ENCODE measurements around the gene SRPK1.

SRPK1 gene

DNA sequence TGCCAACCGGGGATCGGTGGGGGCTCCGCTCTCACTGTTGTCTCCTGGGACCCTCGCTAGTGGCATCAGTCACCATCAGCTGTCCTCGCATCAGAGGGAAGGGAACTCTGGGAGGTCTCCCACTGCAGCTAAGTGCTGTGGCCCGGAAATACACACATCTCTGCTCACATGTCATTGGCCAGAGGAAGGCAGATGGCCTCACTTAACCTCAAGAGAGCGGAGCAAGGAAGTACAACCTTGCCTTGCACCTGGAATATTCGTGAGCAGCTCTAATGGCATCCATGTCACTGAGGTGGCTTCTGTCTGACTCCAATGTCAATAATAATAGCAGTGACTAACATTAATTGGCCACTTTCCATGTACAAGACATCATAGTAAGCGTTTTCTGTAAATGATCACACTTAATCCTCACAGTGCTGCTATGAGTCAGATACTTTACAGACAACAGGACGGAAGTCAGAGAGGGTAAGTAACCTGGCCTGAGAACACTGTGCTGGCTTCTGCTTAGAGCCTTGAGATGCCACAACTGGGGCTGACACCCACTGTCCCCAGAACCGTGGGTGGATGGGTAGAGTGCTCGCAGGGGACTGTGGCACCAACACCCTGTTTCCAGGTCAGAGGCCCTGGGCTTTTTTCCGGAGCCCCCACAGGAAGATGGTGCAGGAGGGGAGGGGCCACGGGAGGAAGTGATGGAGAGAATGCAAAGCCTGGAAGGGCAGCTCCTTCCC lies 109.8 kb downstream of the SRPK1 start:
- no peak for DNase-seq

GRCh38 chr6:35809809-35810208 lies 111.1 kb downstream of the SRPK1 start:
- no peak for DNase-seq

DNA sequence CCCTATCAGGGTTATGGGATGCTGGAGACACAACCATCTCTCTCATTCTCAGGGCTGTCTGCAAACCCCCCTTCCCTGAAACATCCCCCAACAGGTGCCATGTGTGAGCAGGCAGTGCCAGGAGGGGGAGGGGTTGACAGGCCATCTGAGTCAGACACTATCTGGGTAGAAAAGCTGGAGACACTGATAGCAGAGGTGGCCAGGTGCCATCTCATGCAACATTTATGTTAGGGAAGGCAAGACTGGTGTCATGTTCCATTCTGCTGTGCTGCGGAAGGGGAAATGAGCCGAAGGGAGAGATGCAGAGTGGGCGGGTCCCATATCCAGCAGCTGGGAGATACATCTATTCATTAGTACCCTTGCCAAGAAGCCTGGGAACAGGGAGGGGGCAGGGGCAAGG lies 112.2 kb downstream of the SRPK1 start:
- DNase-seq = no peak

DNA sequence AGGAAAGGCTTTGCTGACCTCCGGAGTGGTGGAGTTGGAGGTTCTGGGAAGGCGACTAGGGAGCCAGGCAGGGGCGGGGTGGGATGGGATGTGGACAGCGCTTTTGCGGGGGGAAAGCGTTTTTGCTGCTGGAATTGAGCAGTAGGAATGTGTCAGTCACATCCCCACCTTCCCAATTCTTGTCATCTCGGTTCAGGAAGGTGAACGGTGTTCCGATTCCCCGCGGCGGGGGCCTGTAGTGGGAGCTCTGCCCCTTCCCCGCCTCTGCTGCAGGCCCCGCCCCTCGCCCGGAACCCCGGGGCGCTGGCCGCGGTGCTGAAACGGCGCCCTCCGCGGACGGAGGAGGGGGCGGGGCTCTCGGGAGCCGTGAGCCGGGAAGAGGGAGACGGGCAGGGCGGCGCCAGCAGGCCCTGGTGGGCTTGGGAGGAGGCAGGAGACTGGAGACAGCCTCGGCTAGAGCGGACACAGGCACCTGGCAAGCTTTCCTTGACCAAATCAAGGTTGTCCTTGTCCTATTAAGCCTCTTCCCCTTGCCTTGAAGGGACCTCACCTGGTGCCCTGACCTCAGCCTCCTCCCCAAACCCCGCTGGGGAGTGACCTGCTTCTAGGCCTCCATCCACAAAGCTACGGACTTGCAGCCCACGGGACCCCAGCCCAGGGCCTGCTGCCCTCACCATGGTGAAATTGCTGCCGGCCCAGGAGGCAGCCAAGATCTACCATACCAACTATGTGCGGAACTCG lies 115.7 kb downstream of the SRPK1 start, which contains the start of gene LHFPL5:
Gene LHFPL5, plus strand, starts transcription at position 357 of the 741 bp plus-strand sequence. Its CDS starts 319 bp downstream, at position 676.
- peak; percentile 54 for DNase-seq

DNA sequence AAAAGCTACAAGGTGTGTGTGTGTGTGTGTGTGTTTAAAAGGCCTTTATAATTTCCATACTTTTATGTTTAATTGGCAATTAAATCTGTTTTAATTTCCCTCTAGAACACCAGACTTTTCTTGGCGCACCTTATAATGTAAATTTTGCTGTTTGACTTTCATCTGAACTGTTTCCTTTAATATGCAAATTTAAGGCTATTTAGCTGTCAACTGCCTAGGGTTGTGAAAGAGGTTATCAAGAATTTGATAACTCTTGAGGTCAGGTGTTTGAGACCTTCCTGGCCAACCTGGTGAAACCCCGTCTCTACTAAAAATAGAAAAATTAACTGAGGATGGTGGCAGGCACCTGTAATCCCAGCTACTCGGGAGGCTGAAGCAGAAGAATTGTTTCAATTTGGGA lies 119.8 kb downstream of the SRPK1 start:
- DNase-seq = no peak

- no peak for DNase-seq
These were observed 122.2 kb downstream of the SRPK1 start for GRCh38 chr6:35798706-35799105.

DNA sequence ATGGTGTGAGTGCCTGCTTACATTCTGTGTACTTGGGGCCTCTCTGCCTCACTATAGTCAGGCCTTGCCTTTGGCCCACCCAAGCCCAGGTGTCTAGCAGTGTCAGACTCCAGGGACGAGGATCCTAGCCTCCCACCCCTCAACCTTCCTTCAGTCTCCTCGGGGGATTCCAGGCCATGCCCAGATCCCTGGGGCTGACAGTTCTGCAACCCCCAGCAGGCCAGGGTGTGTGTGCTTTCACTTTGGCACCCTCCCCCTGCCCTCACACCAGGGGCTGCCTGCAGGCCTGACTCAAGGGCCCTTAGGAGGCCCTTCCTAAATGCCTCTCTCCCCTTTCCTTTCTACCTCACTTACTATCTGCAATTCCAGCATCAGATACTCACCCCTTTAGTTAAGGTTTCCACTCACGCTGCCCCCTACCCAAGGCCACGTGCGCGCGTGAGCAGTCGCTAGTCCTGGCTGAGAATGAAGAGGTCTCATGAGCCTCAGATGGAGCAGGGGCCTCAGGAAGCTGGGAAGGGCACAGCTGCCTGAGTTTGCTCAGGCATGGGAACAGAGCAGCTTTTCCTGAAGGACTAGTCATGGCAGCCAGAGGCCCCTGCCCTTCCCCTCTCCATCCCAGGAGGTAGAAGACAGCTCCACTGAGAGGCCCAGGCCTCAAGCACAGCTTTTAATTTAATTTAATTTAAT lies 122.9 kb downstream of the SRPK1 start:
- no peak for DNase-seq

DNA sequence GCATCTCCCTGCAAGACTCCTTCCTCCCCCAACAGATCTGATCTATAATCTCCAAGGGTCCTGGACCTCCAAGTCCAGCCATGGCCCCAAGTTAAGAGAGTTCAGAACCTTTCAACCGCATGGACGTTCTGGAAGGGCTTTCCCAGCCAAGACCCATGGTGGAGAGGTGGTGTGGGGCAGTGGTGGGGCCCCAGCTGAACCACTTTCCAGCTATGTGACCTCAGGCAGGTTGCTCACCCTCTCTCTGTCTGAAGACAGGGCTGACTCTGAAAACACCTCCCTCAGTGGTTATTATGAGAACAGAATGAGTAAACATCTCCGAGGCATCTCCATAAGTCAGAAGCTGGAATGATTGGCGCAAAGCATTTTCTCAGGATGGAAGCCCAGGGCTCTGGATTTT lies 124.7 kb downstream of the SRPK1 start:
- no peak for DNase-seq

GRCh38 chr6:35795453-35796071 lies 125.3 kb downstream of the SRPK1 start:
- DNase-seq = no peak

- no peak for DNase-seq
These were observed 126.1 kb downstream of the SRPK1 start for GRCh38 chr6:35794536-35795452.

- DNase-seq = no peak
These were observed 130.2 kb downstream of the SRPK1 start for GRCh38 chr6:35790683-35791082.

- DNase-seq = no peak
These were observed 132.4 kb downstream of the SRPK1 start for GRCh38 chr6:35788423-35788982.

DNA sequence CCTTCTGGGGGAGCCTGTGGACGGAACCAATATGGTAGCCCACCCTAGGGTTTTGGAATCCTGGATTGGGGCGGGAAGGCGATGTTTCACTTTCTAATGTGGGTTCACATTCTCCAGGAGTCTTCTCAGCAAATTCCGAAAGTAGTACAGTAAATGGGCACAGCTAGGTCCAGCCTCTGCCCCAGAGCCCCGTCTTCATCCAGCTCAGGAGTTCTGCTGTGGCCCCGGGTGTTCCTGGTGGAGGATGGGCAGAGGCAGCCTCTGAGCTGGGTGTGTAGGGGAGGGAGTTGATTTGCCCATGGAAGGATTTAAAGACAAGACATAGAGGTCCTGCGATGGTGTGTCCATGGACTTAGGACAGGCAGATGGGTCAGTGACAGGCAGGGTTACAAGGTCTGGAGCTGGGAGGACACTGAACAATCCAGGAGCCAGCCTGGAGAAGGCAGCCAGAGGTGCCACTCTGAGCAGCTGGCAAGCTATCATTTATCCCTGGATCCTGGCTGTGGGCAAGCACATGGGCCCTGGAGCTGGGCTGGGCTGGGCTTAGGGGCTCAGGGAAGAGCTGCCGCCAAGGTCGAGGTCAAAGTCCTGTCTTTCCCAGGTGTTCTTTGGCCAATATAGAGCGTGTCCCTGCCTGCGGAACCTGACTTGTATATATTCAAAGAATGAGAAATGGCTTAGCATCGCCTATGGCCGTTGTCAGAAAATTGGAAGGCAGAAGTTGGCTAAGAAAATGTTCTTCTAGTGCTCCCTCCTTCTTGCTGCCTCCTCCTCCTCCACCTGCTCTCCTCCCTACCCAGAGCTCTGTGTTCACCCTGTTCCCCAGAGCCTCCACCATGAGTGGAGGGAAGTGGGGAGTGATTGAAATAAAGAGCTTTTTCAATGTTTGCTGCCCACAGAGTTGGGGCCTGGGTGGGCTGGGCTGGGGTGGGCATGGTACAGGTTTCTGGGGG lies 133.4 kb downstream of the SRPK1 start:
- DNase-seq = no peak

- DNase-seq = no peak
These were observed 134.1 kb downstream of the SRPK1 start for GRCh38 chr6:35786810-35787209.

- DNase-seq = no peak
These were observed 134.6 kb downstream of the SRPK1 start for GRCh38 chr6:35786272-35786671.

GRCh38 chr6:35784200-35784599 lies 136.7 kb downstream of the SRPK1 start:
- DNase-seq = no peak
